ENCODE results near the gene GNG2.

GRCh38 chr14:51922624-51923023, 62.2 kb downstream of the GNG2 start:
- no peak for TF ChIP-seq HDGF (IDR thresholded peaks at IDR 0.05)
- no peak for TF ChIP-seq EGR1 (IDR thresholded peaks at IDR 0.05; ENCODE audit: borderline replicate concordance in 1 of 2, low read depth in 2 of 2, low read length in 2 of 2)
- no peak for TF ChIP-seq KDM1A (IDR thresholded peaks at IDR 0.05; ENCODE audit: borderline replicate concordance)
- TF ChIP-seq STAT1 (conservative IDR thresholded peaks at IDR 0.05), result no peak
- TF ChIP-seq ZNF687 (IDR thresholded peaks at IDR 0.05), result no peak
- no peak for TF ChIP-seq EZH2 (IDR thresholded peaks at IDR 0.05; ENCODE audit: borderline replicate concordance, control insufficient read depth, low read depth, low read length)
- no peak for TF ChIP-seq CTCF (IDR thresholded peaks at IDR 0.05 in 2 of 3, conservative IDR thresholded peaks at IDR 0.05 in 1 of 3; ENCODE audit: control insufficient read depth in 2 of 3, extremely low read depth in 1 of 3, insufficient read depth in 1 of 3, low read depth in 3 of 3, low read length in 3 of 3)
- TF ChIP-seq MAX (IDR thresholded peaks at IDR 0.05; ENCODE audit: low read depth, low read length), result no peak
